ENCODE measurements around the gene ADAMTS14. TPM values are rescaled to one million over a fixed set of nuclear protein-coding genes. Genes with fewer than 3 reads are reported as not detected.
"Not testable (repeated sequence)": the region's sequence is repeated elsewhere in the genome, so short reads cannot be mapped to it uniquely, and the experiment has no call there.

The ADAMTS14 gene
- 0.28 TPM for polyA plus RNA-seq (2012; ENCODE audit: missing spikeins)

GRCh38 chr10:70672165-70673042 is at the start of gene ADAMTS14:
ADAMTS14 (plus strand) TSS chr10:70672506; CDS start chr10:70672803, 297 bp downstream.
- FAIRE-seq (no peak), DNase-seq (ENCODE audit: insufficient read length) (peak; percentile 47)
- TF ChIP-seq POLR2AphosphoS5 (IDR thresholded peaks at IDR 0.05; ENCODE audit: low read depth, low read length) (no peak), TAF1 (IDR thresholded peaks at IDR 0.05; ENCODE audit: borderline replicate concordance, low read depth, low read length) (no peak), POLR2A (IDR thresholded peaks at IDR 0.05; ENCODE audit: low read depth, low read length) (no peak)

GRCh38 chr10:70622541-70622940 is 49.8 kb upstream of the ADAMTS14 start:
- FAIRE-seq (no peak), DNase-seq (ENCODE audit: insufficient read length) (no peak)
- no peak for TF ChIP-seq POLR2A (IDR thresholded peaks at IDR 0.05; ENCODE audit: low read depth, low read length)
- TF ChIP-seq POLR2AphosphoS5 (IDR thresholded peaks at IDR 0.05; ENCODE audit: low read depth, low read length) = no peak
- TF ChIP-seq TAF1 (IDR thresholded peaks at IDR 0.05; ENCODE audit: borderline replicate concordance, low read depth, low read length) = no peak

GRCh38 chr10:70622981-70623844 is 49.1 kb upstream of the ADAMTS14 start:
- DNase-seq (ENCODE audit: insufficient read length) = no peak
- FAIRE-seq = no peak
- no peak for TF ChIP-seq TAF1 (IDR thresholded peaks at IDR 0.05; ENCODE audit: borderline replicate concordance, low read depth, low read length)

GRCh38 chr10:70626056-70626455 is 46.2 kb upstream of the ADAMTS14 start:
- no peak for FAIRE-seq
- no peak for TF ChIP-seq POLR2AphosphoS5 (IDR thresholded peaks at IDR 0.05; ENCODE audit: low read depth, low read length)
- TF ChIP-seq TAF1 (IDR thresholded peaks at IDR 0.05; ENCODE audit: borderline replicate concordance, low read depth, low read length) = no peak
- TF ChIP-seq POLR2A (IDR thresholded peaks at IDR 0.05; ENCODE audit: low read depth, low read length) = no peak

GRCh38 chr10:70629338-70629737 is 43.0 kb upstream of the ADAMTS14 start:
- FAIRE-seq (no peak), DNase-seq (ENCODE audit: insufficient read length) (no peak)
- TF ChIP-seq POLR2A (IDR thresholded peaks at IDR 0.05; ENCODE audit: low read depth, low read length) (no peak), TAF1 (IDR thresholded peaks at IDR 0.05; ENCODE audit: borderline replicate concordance, low read depth, low read length) (no peak), POLR2AphosphoS5 (IDR thresholded peaks at IDR 0.05; ENCODE audit: low read depth, low read length) (no peak)

More at GRCh38 chr10:70626056-70626455, 46.2 kb upstream of the ADAMTS14 start:
- DNase-seq (ENCODE audit: insufficient read length) = no peak

GRCh38 chr10:70631735-70632134 is 40.6 kb upstream of the ADAMTS14 start:
- FAIRE-seq; DNase-seq (ENCODE audit: insufficient read length): not testable (repeated sequence)

GRCh38 chr10:70634011-70634410 is 38.3 kb upstream of the ADAMTS14 start:
- FAIRE-seq (no peak), DNase-seq (ENCODE audit: insufficient read length) (no peak)
- TF ChIP-seq TAF1 (IDR thresholded peaks at IDR 0.05; ENCODE audit: borderline replicate concordance, low read depth, low read length) (no peak), POLR2AphosphoS5 (IDR thresholded peaks at IDR 0.05; ENCODE audit: low read depth, low read length) (no peak), POLR2A (IDR thresholded peaks at IDR 0.05; ENCODE audit: low read depth, low read length) (no peak)

GRCh38 chr10:70634515-70634914 is 37.8 kb upstream of the ADAMTS14 start:
- not testable (repeated sequence) for DNase-seq (ENCODE audit: insufficient read length); FAIRE-seq

GRCh38 chr10:70639640-70640383 is 32.5 kb upstream of the ADAMTS14 start:
- not testable (repeated sequence) for FAIRE-seq; DNase-seq (ENCODE audit: insufficient read length)

GRCh38 chr10:70643272-70643671 is 29.0 kb upstream of the ADAMTS14 start:
- DNase-seq (ENCODE audit: insufficient read length); FAIRE-seq: not testable (repeated sequence)

- DNase-seq (ENCODE audit: insufficient read length); FAIRE-seq: not testable (repeated sequence)
These were observed 27.3 kb upstream of the ADAMTS14 start for GRCh38 chr10:70644959-70645358.

- FAIRE-seq = no peak
- DNase-seq (ENCODE audit: insufficient read length) = no peak
- no peak for TF ChIP-seq POLR2A (IDR thresholded peaks at IDR 0.05; ENCODE audit: low read depth, low read length)
- no peak for TF ChIP-seq POLR2AphosphoS5 (IDR thresholded peaks at IDR 0.05; ENCODE audit: low read depth, low read length)
- TF ChIP-seq TAF1 (IDR thresholded peaks at IDR 0.05; ENCODE audit: borderline replicate concordance, low read depth, low read length) = no peak
These were observed 25.2 kb upstream of the ADAMTS14 start for GRCh38 chr10:70647086-70647485.

All from GM12892 (cell line).